ACHN (cell line): Measurements from ENCODE around the gene ADAMTS14.

Source experiments
- DNase-seq: peaks from one replicate; pipeline ENCODE4 v3.0.0-alpha.2; 2015
- in situ Hi-C: cut with HindIII; loops from 2 replicates; pipeline ENCODE4 v1.10.0; 2017; ENCODE audit warnings: low sequenced_read_pairs, low pct_ligation_motif_present, low pct_unique_long_range_greater_than_20kb

The ADAMTS14 gene

DNA sequence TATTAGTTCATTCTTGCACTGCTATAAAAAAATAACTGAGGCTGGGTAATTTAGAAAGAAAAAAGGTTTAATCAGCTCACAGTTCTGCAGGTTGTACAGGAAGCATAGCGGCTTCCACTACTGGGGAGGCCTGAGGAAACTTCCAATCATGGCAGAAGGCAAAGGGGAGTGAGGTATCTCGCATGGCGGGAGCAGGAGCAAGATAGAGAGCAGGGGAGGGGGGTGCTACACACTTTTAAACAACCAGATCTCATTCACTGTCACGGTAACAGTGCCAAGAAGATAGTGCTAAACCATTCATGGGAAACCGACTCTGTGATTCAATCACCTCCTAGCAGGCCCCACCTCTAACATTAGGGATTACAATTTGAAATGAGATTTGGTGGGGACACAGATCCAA is 11.6 kb downstream of the ADAMTS14 start:
- in situ Hi-C loops, result no loop called here
- DNase-seq, result no peak

DNA sequence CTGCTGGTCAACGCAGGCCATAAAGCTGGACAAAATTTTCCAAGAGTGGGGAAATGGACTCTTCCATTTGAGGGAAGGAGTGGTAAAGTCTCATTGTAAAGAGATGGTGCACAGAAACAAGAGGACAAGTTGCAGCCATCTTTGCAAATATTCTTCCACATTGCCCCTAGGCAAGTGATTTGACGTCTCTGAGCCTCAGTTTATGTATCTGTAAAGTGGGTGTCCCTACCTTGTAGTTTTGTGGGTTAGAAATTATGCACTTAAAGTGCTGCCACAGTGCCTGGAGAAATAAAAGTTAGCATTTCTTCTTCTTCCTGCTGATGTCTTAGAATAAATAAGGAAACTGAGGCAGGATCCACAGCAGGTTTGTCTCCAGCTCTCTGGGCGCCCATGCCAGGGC is 12.1 kb downstream of the ADAMTS14 start:
- in situ Hi-C loops, result no loop called here
- DNase-seq, result no peak

DNA sequence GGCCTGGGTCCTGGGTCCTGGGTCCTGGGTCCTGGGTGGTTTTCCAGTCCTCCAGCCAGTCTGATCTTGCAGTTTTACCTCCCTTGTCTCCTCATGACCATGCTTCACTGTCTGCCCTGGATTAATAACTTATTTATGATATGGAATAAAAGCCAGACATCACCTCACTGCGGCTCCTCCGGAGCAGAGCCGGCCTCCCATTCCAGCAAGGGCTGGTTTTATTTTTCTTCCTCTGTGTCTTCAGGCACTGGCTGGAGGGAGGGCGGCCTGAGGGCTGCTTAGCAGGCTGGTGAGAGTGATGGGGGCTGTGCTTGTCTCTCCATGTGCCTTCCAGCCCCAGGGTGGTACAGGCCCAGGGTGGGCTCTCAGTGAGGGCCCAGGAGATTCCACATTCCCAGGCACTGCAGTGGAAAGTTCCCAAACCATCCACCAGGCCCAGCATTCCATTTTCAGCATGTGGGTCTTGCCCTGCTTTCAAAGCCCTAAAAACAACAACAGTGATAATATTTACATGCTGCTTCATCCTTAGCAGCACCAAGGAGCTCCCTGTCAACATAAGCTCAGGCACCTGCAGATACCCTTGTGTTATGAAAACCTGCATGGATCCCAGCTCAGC is 12.6 kb downstream of the ADAMTS14 start:
- in situ Hi-C loops, result no loop called here
- no peak for DNase-seq

DNA sequence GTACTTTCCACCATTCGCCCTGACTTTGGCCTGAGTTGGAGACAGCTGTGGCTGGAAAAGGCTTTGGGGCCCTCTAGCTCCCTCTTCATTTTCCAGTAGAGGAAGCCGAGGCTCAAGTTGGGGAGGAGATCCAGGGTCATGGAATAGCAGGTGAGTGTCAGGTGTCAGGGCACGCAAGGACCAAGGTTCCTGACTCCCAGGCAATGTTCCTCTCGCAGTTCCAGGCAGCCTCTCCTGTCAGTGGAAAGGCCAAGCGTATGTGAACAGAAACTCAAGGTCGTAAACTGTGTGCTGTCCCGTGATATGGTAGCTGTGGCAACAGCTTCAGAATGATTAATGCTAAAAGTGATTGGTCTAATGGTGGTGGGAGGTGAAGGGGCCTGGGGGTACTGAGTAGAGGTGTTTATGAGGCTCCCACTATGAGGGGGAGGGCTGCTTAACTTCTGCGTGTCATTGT is 13.2 kb downstream of the ADAMTS14 start:
- DNase-seq, result no peak
- in situ Hi-C loops, result no loop called here

DNA sequence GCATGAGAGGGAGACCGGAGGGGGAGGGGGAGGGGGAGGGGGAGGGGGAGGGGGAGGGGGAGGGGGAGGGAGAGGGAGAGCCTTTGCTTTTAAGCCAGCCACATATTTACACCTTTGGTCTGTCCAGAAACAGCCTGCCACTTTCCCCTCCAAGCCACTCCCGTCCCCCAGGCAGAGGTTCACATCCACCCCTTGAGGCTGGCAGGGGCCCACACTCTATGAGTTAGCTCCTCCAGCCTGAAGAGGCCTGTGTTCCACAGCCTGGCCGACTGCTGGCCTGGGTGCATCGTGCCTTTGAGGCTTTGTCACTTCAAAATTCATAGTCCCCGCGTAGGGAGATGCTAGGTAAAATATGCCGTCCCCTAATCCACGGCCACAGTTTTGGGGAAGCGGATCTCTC is 16.5 kb downstream of the ADAMTS14 start:
- in situ Hi-C loops, result no loop called here

DNA sequence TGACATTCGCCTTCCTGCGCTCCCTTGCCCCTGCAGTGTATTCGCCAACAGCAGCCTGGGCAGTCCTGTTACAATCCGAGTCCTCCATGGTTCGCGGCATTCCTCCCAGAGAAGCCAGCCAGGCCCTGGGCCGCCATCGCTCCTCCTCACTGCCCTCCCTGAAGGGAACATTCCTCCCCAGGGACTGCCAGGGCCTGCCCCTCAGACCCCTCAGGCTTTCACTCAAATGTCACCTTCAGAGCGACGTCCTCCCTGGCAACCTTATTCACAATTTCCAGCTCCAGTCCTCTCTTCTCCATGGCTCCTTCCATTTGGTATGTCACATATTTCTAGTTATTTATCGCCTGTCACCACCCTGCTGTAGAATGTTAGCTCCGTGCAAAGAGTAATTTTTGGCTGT is 17.4 kb downstream of the ADAMTS14 start:
- no peak for DNase-seq
- in situ Hi-C loops, result no loop called here

More for the DNA sequence above, 16.5 kb downstream of the ADAMTS14 start:
- DNase-seq, result no peak

DNA sequence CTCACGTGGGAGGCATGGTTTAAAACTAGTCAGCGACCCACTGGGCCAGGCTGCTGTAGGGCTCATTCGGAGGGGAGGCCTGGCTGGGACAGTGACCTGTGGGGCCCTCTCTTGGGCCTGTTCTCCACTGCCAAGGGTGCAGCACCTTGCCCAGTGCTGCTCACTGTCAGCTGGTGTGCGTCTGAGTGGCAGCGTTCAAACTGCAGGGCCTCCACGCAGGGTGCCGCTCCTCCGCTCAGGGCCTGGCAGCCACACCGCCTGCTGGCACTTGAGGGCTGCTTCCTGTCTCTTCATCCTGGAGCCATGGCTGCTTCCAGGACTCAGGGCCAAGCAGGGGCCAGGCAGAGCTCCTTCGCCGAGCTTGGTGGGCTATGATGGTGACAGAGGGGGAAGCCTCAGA is 18.3 kb downstream of the ADAMTS14 start:
- in situ Hi-C loops, result no loop called here
- DNase-seq, result no peak

DNA sequence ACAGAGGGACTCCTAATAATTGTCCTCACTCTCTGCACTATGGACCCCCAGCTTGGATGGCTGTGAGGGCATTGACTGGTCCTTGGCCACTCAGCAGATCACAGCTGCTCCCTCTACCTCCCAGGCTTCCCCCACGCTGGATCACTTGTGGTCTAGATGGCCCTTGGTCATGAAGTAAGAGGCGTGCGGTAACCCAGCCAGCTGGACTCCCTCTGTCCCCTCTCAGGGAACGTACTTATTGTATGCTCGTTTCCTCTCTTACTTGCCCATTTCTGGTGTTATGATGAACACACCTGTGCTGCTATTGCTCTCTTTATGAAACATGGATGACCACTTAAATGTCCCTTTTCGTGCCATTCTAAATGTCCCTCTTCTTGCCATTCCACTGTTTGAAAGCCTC is 19.3 kb downstream of the ADAMTS14 start:
- no peak for DNase-seq
- in situ Hi-C loops, result no loop called here

DNA sequence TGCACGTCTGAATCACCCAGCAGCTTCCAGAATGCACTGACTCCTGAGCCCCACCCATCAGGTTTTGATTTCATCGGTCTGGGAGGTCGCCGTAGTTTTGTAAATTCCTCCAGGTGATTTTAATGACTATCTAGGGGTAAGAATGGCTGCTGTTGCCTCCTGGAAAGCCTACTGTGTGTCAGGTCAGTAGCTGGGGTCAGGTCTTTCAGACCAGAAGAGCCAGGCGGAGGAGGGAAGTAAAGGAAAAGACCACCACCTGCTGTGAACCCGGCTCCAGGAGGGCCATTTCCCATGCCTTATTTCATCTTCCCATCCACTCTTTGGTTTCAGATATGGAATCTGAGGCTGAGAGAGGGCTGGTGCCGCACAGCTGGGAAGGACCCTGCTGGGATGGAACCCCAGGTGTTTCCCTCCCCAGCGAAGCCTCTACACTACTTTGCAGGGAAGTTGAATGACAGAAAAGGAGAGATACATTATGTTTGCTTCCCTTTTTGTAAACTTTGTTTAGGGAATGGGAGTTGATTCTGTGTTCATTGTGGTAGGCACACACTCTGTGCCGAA is 19.8 kb downstream of the ADAMTS14 start:
- DNase-seq, result no peak
- in situ Hi-C loops, result no loop called here

DNA sequence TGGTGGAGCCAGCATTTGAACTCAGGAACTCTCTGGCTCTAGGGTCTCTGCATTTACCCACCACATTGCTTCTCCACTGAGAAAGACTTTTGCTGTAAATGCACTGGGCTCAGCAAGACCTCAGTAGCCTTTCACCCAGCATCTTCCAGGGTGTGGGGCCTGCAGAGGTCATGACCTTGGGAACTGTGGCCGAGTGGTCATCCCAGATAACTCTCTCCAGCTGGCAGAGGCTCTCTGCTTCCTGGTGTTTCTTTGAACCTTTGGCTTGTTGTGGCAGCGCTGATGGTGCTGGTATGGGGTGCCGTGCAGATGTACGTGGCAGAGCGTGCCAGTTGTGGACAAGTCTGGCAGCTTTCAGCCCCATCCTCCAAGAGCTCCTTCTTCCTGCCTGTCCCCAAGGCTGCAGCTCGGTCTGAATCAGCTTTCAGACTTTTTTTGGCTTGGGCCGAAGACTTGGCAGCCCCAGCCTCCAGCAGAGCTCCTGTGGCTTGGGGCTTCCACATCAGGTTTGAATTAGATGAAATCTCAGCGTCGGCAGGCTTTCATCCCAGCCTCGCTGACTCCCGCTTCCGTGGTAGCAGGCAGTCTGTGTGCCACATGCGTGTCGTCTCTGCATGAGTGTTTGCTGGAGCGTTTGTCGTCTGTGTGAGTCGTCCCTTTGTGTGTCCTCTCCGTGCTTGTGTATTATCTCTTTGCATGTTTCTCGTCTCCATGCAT is 21.5 kb downstream of the ADAMTS14 start:
- in situ Hi-C loops, result no loop called here
- DNase-seq, result no peak

DNA sequence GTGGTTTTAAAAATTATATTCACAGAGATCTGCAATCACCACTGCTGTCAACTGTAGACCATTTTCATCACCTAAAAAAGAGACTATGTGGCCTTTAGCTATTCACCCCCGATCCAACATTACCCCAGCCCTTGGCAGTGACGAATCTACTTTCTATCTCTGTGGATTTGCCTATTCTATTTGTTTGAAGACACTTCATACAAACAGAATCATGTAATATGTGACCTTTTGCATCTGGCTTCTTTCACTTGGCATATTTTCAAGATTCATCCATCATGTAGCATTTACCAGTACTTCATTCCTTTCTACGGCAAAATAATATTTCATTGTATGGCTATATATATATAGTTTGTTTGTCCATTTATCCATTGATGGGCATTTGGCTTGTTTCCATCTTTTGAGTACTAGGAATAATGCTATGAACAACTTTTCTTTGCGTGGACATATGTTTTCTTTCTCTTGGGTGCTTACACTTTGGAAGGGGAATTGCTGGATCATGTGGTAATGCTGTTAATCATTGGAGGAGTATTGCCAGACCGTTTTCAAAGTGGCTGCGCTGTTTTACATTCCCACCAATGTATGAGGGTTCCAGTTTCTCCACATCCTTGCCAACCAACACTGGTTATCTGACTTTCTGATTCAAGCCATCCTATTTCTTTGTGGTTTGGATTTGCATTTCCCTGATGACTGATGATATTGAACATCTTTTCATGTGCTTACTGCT is 22.3 kb downstream of the ADAMTS14 start:
- no peak for DNase-seq
- in situ Hi-C loops, result no loop called here

DNA sequence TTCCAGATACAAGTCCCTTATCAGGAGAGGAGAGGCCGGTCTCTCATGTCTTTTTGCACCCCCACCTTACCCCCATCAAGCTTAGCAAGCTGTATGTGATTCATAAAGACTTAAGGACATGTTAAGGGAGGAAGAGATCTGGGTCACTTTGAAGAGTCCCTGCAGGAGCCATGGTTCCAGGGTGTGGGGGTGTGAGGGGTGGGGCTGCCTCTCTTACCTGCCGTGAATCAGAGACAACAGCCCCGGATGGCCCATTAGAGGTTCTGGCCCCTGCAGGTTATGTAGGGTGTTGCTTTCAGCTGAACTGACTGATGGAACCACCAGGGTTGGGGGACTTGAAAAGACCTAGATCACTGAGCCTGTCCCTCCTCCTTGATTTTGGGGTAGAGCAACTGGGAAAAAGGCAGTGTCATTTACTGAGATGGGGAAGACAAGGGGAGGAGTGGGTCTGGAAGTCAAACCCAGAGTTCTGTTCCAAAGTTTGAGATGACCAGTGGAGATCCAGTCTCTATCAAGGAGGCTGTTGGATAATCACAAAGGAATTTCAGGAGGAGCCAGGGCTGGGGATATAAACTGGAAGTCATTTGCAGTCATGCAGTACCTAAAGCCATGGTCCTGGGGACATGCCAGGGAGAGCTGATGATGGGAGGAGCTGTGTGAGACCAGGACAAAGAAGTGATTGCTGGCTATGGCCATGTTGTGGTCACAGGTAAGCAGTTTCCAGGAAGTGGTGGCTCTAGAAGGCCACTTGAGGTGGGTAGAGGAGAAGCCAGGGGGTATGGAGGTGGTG is 23.1 kb downstream of the ADAMTS14 start:
- in situ Hi-C loops, result no loop called here
- DNase-seq, result no peak

DNA sequence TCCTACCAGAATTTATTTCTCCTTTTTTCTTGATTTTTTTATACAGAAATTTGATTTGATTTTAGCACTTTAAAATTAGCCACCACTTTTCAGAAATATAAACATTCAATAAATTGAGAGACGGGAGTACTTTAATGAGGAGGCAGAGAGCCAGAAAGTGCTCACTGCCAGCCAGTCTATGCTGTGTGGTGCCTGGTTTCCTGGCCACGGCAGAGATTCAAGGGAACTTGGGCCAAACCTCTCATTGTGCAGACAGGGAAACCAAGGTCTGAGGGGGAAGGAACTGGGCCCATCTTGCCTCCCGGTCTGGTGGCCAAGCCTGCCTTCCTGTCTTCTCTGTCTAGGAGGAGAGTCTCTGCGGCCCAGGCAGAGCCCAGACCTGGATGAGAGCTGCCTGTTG is 25.9 kb downstream of the ADAMTS14 start:
- no peak for DNase-seq
- in situ Hi-C loops, result no loop called here

DNA sequence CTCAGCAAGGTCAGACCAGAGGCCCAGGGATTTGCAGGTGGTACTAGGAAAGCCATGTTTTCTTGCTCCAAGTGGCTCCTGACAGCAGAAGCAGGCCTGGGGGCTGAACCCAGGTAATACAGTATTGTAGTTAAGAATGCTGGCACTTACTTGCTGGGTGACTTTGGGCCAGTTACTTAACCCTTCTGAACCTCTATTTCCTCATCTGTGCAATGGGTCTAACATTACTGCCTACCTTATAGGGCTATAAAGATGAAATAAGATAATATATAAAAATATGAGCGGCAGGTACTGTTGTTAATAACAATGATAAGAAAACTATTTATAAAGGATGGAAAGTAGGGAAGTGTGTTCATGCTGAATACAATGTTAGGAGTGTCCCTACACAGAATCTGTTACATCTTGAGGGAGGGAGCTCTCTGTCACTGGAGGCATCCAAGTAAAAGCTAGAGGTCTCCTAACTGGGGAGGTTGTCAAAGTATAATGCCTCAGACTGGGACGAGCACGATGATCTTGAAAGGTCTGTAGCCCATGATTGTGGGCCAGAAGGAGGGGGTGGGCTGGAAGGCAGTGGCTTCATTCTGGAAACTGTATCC is 26.9 kb downstream of the ADAMTS14 start:
- in situ Hi-C loops, result no loop called here

DNA sequence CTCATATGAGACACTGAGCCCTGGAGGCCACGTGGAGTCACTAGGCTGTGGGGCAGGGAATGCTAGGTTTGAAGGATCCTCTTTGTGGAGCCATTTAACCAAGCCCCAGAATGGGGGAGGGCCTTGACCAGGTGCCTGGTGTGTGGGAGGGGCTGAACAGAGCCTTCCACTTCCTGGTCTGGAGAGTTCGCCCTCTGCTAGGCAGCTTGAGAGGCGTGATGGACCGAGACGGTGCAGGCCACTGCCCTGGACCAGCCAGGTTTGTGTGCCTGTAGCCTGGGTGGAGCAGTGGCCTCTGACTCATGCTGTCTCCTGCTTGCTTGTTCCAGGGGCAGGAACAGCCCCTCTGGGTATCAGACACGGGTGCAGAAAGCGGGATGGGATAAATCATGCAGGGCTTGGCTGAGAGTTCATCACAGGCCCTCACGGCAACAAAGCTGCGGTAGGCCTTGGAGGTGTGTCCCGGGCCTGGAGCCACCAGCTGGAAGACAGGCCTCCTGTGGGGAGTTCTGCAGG is 27.4 kb downstream of the ADAMTS14 start:
- in situ Hi-C loops, result no loop called here

More for the DNA sequence above, 26.9 kb downstream of the ADAMTS14 start:
- no peak for DNase-seq

DNA sequence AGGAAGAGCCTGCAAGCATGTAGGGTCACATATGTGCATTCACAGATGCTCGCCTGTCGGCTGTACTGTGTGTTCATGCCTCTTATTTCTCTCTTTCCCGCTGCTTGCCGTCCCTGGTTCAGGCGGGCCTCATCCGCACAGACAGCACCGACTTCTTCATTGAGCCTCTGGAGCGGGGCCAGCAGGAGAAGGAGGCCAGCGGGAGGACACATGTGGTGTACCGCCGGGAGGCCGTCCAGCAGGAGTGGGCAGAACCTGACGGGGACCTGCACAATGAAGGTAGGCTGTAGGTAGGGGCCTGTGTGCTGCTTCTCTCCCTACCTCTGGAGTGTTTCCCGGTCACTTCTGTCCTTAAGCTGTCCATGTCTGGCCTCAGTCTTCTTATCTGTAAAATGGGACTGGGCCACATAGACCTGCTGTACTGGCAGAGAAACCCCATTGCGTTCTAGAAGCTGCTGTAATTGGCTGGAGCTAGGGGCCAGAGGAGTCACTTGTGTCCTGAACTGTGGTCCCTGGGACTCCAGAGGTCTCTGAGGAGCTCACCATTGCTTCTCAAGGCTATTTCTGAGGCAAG is 30.0 kb downstream of the ADAMTS14 start:
- in situ Hi-C loops, result no loop called here

More for the DNA sequence above, 27.4 kb downstream of the ADAMTS14 start:
- no peak for DNase-seq

DNA sequence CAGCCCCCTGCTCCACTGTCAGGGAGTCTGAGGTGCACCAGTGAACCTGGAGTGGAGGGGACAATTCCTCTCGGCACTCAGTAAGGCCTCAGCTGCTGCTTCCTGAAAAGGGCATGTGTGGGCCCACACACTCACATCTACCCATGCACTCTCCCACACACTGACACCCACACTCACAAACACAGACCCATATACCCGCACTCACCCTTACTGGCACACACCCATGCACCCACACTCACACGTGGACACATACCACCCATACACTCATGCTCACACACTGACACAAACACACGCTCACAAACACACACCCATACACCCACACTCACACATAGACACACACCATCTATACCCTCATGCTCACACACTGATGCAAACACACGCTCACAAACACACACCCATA is 31.9 kb downstream of the ADAMTS14 start:
- in situ Hi-C loops, result no loop called here
- DNase-seq, result no peak

More for the DNA sequence above, 30.0 kb downstream of the ADAMTS14 start:
- DNase-seq, result no peak
